CD14-positive monocyte (primary cell): ENCODE data around the gene ALG14. TPM values are rescaled to one million over a fixed set of nuclear protein-coding genes. Genes with fewer than 3 reads are reported as not detected.

Source experiments
- DNase-seq, 3 donors: peaks; one replicate each; pipeline ENCODE4 v3.0.0-alpha.2; 2011 to 2022
- H2AFZ ChIP-seq: 2 replicates; pipeline ENCODE4 v1.6.0; 2012; ENCODE audit warnings: mild to moderate bottlenecking, low read depth, low read length, inconsistent platforms; ENCODE audit not compliant: insufficient read depth, poor library complexity, severe bottlenecking
- H3K27ac ChIP-seq, 2 donors: 1 replicate in 1 of 2; 2 replicates in 1 of 2; pipeline ENCODE4 v1.5.1; 2012 to 2013; ENCODE audit warnings: low read length in 2 of 2, control low read depth in 1 of 2, inconsistent platforms in 1 of 2, low read depth in 1 of 2, mild to moderate bottlenecking in 1 of 2
- H3K27me3 ChIP-seq, 2 donors: one replicate each; pipeline versions ENCODE4 v1.6.0 to v1.6.1; 2011 to 2013; ENCODE audit warnings: low read length in 2 of 2; ENCODE audit not compliant: control insufficient read depth in 2 of 2, insufficient read depth in 2 of 2
- H3K36me3 ChIP-seq, 2 donors: replicated peaks in 1 of 2; 1 replicate in 1 of 2; 2 replicates in 1 of 2; pipeline versions ENCODE4 v1.5.1 to v1.6.1; 2012 to 2013; ENCODE audit warnings: low read length in 2 of 2, control low read depth in 1 of 2, inconsistent platforms in 1 of 2, mild to moderate bottlenecking in 1 of 2; ENCODE audit not compliant: insufficient read depth in 2 of 2, control insufficient read depth in 1 of 2
- H3K4me1 ChIP-seq, 2 donors: 1 replicate in 1 of 2; 2 replicates in 1 of 2; pipeline versions ENCODE4 v1.5.1 to v1.6.1; 2012 to 2013; ENCODE audit warnings: low read length in 2 of 2, control low read depth in 1 of 2, inconsistent platforms in 1 of 2, mild to moderate bottlenecking in 1 of 2, moderate library complexity in 1 of 2; ENCODE audit not compliant: insufficient read depth in 2 of 2, control insufficient read depth in 1 of 2
- H3K4me2 ChIP-seq: replicated peaks from 2 replicates; pipeline ENCODE3; 2012; ENCODE audit warnings: low read length, moderate library complexity, mild to moderate bottlenecking; ENCODE audit not compliant: poor library complexity, severe bottlenecking; ENCODE audit errors: extremely low read depth
- H3K4me3 ChIP-seq, 3 experiments: fragments of 200-600 bp in 1 of 3; sonication (generic) in 1 of 3; replicated peaks in 1 of 3; 1 replicate in 2 of 3; 2 replicates in 1 of 3; pipeline ENCODE4 v1.5.1; 2011 to 2013; ENCODE audit warnings: low read length in 3 of 3, mild to moderate bottlenecking in 3 of 3, control low read depth in 2 of 3, low read depth in 2 of 3, inconsistent platforms in 1 of 3, moderate library complexity in 1 of 3
- H3K79me2 ChIP-seq: 2 replicates; pipeline ENCODE4 v1.6.0; 2012; ENCODE audit warnings: mild to moderate bottlenecking, control low read depth, inconsistent platforms, low read length, moderate library complexity; ENCODE audit not compliant: insufficient read depth
- H3K9ac ChIP-seq: 2 replicates; pipeline ENCODE4 v1.6.0; 2017; ENCODE audit warnings: low read length, mild to moderate bottlenecking; ENCODE audit not compliant: insufficient read depth, poor library complexity, severe bottlenecking
- H3K9me3 ChIP-seq, 2 donors: replicated peaks in 1 of 2; 1 replicate in 1 of 2; 2 replicates in 1 of 2; pipeline versions ENCODE4 v1.5.1 to v1.6.1; 2012 to 2013; ENCODE audit warnings: low read length in 2 of 2, control low read depth in 1 of 2; ENCODE audit not compliant: control insufficient read depth in 1 of 2, insufficient read depth in 1 of 2
- H4K20me1 ChIP-seq: 2 replicates; pipeline ENCODE4 v1.6.0; 2012; ENCODE audit warnings: mild to moderate bottlenecking, low read length, control low read depth, moderate library complexity; ENCODE audit not compliant: insufficient read depth
- H3K27ac Mint-ChIP-seq, 7 donors: one replicate each; pipeline ENCODE4 v1.8.0; 2020; ENCODE audit warnings: mild to moderate bottlenecking in 7 of 7, mixed read lengths in 7 of 7, moderate library complexity in 6 of 7, inconsistent platforms in 2 of 7
- H3K27me3 Mint-ChIP-seq, 3 donors: one replicate each; pipeline ENCODE4 v1.8.0; 2021 to 2022; ENCODE audit warnings: low read depth in 3 of 3, mild to moderate bottlenecking in 3 of 3, mixed read lengths in 3 of 3, moderate library complexity in 3 of 3, inconsistent platforms in 1 of 3
- H3K36me3 Mint-ChIP-seq, 2 donors: one replicate each; pipeline ENCODE4 v1.8.0; 2020; ENCODE audit warnings: mixed read lengths in 2 of 2, inconsistent platforms in 1 of 2, mild to moderate bottlenecking in 1 of 2
- H3K4me1 Mint-ChIP-seq: one replicate; pipeline ENCODE4 v1.8.0; 2020; ENCODE audit warnings: mild to moderate bottlenecking, mixed read lengths
- H3K4me3 Mint-ChIP-seq, 2 donors: one replicate each; pipeline ENCODE4 v1.8.0; 2020; ENCODE audit warnings: mild to moderate bottlenecking in 2 of 2, mixed read lengths in 2 of 2, moderate library complexity in 1 of 2
- H3K9me3 Mint-ChIP-seq, 7 donors: one replicate each; pipeline ENCODE4 v1.8.0; 2020 to 2022; ENCODE audit warnings: mixed read lengths in 7 of 7, mild to moderate bottlenecking in 6 of 7, moderate library complexity in 6 of 7, inconsistent platforms in 2 of 7
- WGBS: methylation state at CpG from one replicate; pipeline ENCODE4 v1.1.5; 2013; ENCODE audit warnings: missing lambda C conversion rate; ENCODE audit not compliant: insufficient coverage; 5-methylcytosine and 5-hydroxymethylcytosine counted together
- intact Hi-C, 2 donors: fragments of 100-400 bp; cut with micrococcal nuclease; formaldehyde crosslinking; loops; one replicate each; pipeline versions ENCODE4 v1.15.0 to v1.15.1; 2023
- polyA plus RNA-seq, 3 donors: library from polyadenylated mRNA; depleted of rRNA in 1 of 3; unstranded in 2 of 3; stranded (reverse) in 1 of 3; fragments of 300-500 nt in 2 of 3; fragments of >200 nt in 1 of 3; fragmentation: Illumina TruSeq in 2 of 3; gene quantifications; 1 replicate in 2 of 3; 2 replicates in 1 of 3; pipeline ENCODE4 v1.2.3, GENCODE V29; 2012 to 2021
- TF ChIP-seq, protein P1 (sequence below): fragments of 200-600 bp; IDR thresholded peaks from one replicate; pipeline ENCODE4 v1.8.0; 2022; ENCODE audit warnings: antibody characterized with exemption, mild to moderate bottlenecking

The ALG14 gene
- polyA plus RNA-seq, 3 donors = 0.27 to 5.5 (median 4.4) TPM

DNA sequence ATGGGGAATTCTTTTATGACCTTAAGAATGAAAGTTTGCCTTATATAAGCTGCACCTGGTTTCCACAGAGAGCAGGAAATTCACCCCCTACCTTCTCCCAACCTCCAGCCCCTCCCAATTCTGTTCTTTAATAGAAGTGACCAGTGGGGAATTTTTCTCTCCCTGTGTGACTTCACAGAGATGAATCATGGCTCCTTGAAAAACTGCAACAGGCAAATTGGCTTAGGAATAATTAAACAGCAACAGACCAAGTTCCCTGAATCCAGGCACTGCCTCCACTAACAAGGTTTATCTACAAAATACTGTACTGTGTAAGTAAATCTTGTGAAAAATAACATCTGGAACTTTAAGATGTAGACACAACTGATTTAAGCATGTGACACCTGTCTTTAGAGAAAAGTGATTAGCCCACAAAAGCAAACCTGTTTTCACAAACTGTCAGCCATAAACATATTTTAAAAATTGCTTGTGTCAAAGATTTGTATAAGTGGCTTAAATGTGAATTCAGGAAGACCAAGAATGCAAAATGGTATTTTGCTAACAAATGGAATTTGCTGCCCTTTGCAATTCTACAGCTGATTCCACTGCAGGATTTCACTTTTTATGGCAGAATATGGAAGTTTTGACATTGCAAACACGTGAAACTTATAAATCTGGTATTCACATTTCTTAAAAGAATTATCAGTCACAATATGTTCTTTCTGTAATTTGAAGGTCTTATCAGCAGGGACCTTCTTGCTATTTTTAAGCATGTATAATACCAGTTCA, 54.0 kb downstream of the ALG14 start:
- H3K79me2 ChIP-seq = no peaks in the 10 kb centered on the region
- WGBS = no CpG with 5 or more reads among the region's 1 CpG
- H3K4me1 ChIP-seq = no peaks in the 10 kb centered on the region
- H3K9ac ChIP-seq = no peak overlapping the region
- H3K4me3 ChIP-seq = no peak overlapping the region
- TF ChIP-seq, protein P1, sequence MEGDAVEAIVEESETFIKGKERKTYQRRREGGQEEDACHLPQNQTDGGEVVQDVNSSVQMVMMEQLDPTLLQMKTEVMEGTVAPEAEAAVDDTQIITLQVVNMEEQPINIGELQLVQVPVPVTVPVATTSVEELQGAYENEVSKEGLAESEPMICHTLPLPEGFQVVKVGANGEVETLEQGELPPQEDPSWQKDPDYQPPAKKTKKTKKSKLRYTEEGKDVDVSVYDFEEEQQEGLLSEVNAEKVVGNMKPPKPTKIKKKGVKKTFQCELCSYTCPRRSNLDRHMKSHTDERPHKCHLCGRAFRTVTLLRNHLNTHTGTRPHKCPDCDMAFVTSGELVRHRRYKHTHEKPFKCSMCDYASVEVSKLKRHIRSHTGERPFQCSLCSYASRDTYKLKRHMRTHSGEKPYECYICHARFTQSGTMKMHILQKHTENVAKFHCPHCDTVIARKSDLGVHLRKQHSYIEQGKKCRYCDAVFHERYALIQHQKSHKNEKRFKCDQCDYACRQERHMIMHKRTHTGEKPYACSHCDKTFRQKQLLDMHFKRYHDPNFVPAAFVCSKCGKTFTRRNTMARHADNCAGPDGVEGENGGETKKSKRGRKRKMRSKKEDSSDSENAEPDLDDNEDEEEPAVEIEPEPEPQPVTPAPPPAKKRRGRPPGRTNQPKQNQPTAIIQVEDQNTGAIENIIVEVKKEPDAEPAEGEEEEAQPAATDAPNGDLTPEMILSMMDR = no peak
- H4K20me1 ChIP-seq = no peaks in the 10 kb centered on the region
- no peak for DNase-seq
- Mint-ChIP-seq H3K36me3 (peaks cover 3 to 8% of the 10 kb centered on the region in 2 donors), H3K4me1 (no peaks in the 10 kb centered on the region), H3K4me3 (no peak overlapping the region), H3K27ac (no peak overlapping the region), H3K27me3 (peaks cover 0 to 2% (median 0%) of the 10 kb centered on the region in 3 donors), H3K9me3 (peaks cover 0 to 1% (median 0%) of the 10 kb centered on the region in 7 donors)
- no peak overlapping the region for H3K4me2 ChIP-seq
- intact Hi-C loops = no loop called here
- no peaks in the 10 kb centered on the region for H3K9me3 ChIP-seq
- no peaks in the 10 kb centered on the region for H3K36me3 ChIP-seq
- H3K27ac ChIP-seq = no peak overlapping the region
- no peaks in the 10 kb centered on the region for H3K27me3 ChIP-seq
- no peak overlapping the region for H2AFZ ChIP-seq

- Histone ChIP-seq H3K9ac (no peak overlapping the region), H3K9me3 (no peaks in the 10 kb centered on the region), H3K79me2 (no peaks in the 10 kb centered on the region), H3K4me2 (no peak overlapping the region), H3K4me3 (no peak overlapping the region), H3K36me3 (no peaks in the 10 kb centered on the region), H2AFZ (no peak overlapping the region), H4K20me1 (no peaks in the 10 kb centered on the region), H3K27me3 (no peaks in the 10 kb centered on the region), H3K4me1 (no peaks in the 10 kb centered on the region), H3K27ac (no peak overlapping the region)
- H3K4me1 Mint-ChIP-seq = no peaks in the 10 kb centered on the region
- peaks cover 0 to 2% (median 0%) of the 10 kb centered on the region in 3 donors for H3K27me3 Mint-ChIP-seq
- no peak for DNase-seq
- no peak overlapping the region for H3K4me3 Mint-ChIP-seq
- no peak overlapping the region for H3K27ac Mint-ChIP-seq
- intact Hi-C loops = no loop called here
- TF ChIP-seq, protein P1 = no peak
- peaks cover 0 to 1% (median 0%) of the 10 kb centered on the region in 7 donors for H3K9me3 Mint-ChIP-seq
- H3K36me3 Mint-ChIP-seq = peaks cover 3 to 7% of the 10 kb centered on the region in 2 donors
- WGBS = no CpG with 5 or more reads among the region's 1 CpG
These were observed 55.0 kb downstream of the ALG14 start for GRCh38 chr1:95017775-95018174.
